HG02571 (cell line): ENCODE measurements around the gene C14orf180.

Source experiments
- ATAC-seq: cut with Tn5 transposase; IDR thresholded peaks from one replicate; pipeline ENCODE4 v1.9.1; 2021; ENCODE audit warnings: mild to moderate bottlenecking, moderate library complexity; ENCODE audit not compliant: unreplicated experiment

Gene C14orf180

GRCh38 chr14:104579507-104579906 lies at the start of gene C14orf180:
Gene C14orf180 (plus strand): TSS chr14:104579764. CDS start chr14:104586431, 6,667 bp downstream.
- ATAC-seq = no peak

- ATAC-seq = no peak
Measured at GRCh38 chr14:104530646-104531045, 48.9 kb upstream of the C14orf180 start.

- no peak for ATAC-seq
Measured at GRCh38 chr14:104531421-104532190, 48.0 kb upstream of the C14orf180 start.

- ATAC-seq = no peak
Measured at GRCh38 chr14:104532191-104532555, 47.4 kb upstream of the C14orf180 start.

GRCh38 chr14:104534036-104534435 lies 45.5 kb upstream of the C14orf180 start:
- ATAC-seq = no peak

GRCh38 chr14:104536942-104537612 lies 42.5 kb upstream of the C14orf180 start:
- ATAC-seq = no peak

GRCh38 chr14:104537613-104537988 lies 42.0 kb upstream of the C14orf180 start:
- ATAC-seq = no peak

- no peak for ATAC-seq
Measured at GRCh38 chr14:104541905-104542465, 37.6 kb upstream of the C14orf180 start.

- ATAC-seq = no peak
Measured at GRCh38 chr14:104542871-104543830, 36.4 kb upstream of the C14orf180 start.

GRCh38 chr14:104544362-104544961 lies 35.1 kb upstream of the C14orf180 start:
- ATAC-seq = no peak

GRCh38 chr14:104545151-104545941 lies 34.2 kb upstream of the C14orf180 start:
- ATAC-seq = no peak

- ATAC-seq = no peak
Measured at GRCh38 chr14:104545942-104546501, 33.5 kb upstream of the C14orf180 start.

- no peak for ATAC-seq
Measured at GRCh38 chr14:104546591-104547309, 32.8 kb upstream of the C14orf180 start.

GRCh38 chr14:104547310-104547997 lies 32.1 kb upstream of the C14orf180 start:
- no peak for ATAC-seq

GRCh38 chr14:104547998-104548700 lies 31.4 kb upstream of the C14orf180 start:
- no peak for ATAC-seq

GRCh38 chr14:104548802-104549535 lies 30.6 kb upstream of the C14orf180 start:
- ATAC-seq = no peak
